H1 (cell line): ENCODE measurements around the gene ROR1. TPM values are rescaled to one million over a fixed set of nuclear protein-coding genes. Genes with fewer than 3 reads are reported as not detected.

Experiments
- CTCF ChIA-PET: fragments of 300-600 bp; sonication (Branson Sonifier 250); formaldehyde crosslinking; loops from one replicate; lab custom pipeline; 2021; ENCODE audit not compliant: partially characterized antibody; lab: Charles Lee
- POLR2A ChIA-PET: fragments of 300-600 bp; sonication (Branson Sonifier 250); formaldehyde crosslinking; loops from one replicate; lab custom pipeline; 2021; ENCODE audit warnings: inconsistent platforms; ENCODE audit not compliant: partially characterized antibody; lab: Charles Lee
- DNase-seq, 2 experiments: peaks; one replicate each; pipeline versions ENCODE4 v3.0.0 to v3.0.0-alpha.2; 2010 to 2022; ENCODE audit warnings: low spot score in 2 of 2, low read depth in 1 of 2, mixed read lengths in 1 of 2
- FAIRE-seq: peaks from 2 replicates; lab custom pipeline; 2011; peaks lifted over from hg19 to GRCh38; lab: Jason Lieb, UNC
- H2AFZ ChIP-seq: 2 replicates; pipeline ENCODE4 v1.8.1; 2012; ENCODE audit warnings: low read length, inconsistent platforms
- H2AK5ac ChIP-seq: 2 replicates; pipeline ENCODE4 v1.6.1; 2013; ENCODE audit warnings: low read depth, low read length
- H2BK120ac ChIP-seq: replicated peaks from 2 replicates; pipeline ENCODE3; 2013; ENCODE audit warnings: low read depth, low read length, inconsistent platforms
- H2BK12ac ChIP-seq: 2 replicates; pipeline ENCODE4 v1.6.1; 2013; ENCODE audit warnings: low read depth, low read length
- H2BK15ac ChIP-seq: 2 replicates; pipeline ENCODE4 v1.6.1; 2013; ENCODE audit warnings: low read length
- H2BK20ac ChIP-seq: 2 replicates; pipeline ENCODE4 v1.6.1; 2013; ENCODE audit warnings: low read length
- H2BK5ac ChIP-seq: 2 replicates; pipeline ENCODE4 v1.6.1; 2013; ENCODE audit warnings: low read depth, low read length
- H3K14ac ChIP-seq: 2 replicates; pipeline ENCODE4 v1.6.1; 2013; ENCODE audit warnings: inconsistent platforms; ENCODE audit not compliant: insufficient read length
- H3K18ac ChIP-seq: 2 replicates; pipeline ENCODE4 v1.6.1; 2013; ENCODE audit warnings: low read length; ENCODE audit errors: extremely low read depth
- H3K23ac ChIP-seq: 2 replicates; pipeline ENCODE4 v1.6.1; 2013; ENCODE audit warnings: inconsistent platforms; ENCODE audit not compliant: insufficient read length
- H3K23me2 ChIP-seq: 2 replicates; pipeline ENCODE4 v1.6.1; 2013; ENCODE audit warnings: low read depth, low read length
- H3K27ac ChIP-seq: 2 replicates; pipeline ENCODE4 v1.6.1; 2011; ENCODE audit warnings: low read depth, low read length, inconsistent platforms
- H3K27me3 ChIP-seq, 4 experiments: replicated peaks in 1 of 4; 1 replicate in 1 of 4; 2 replicates in 3 of 4; pipeline versions ENCODE4 v1.6.1 to v1.8.1; 2011 to 2013; ENCODE audit warnings: low read length in 3 of 4, mild to moderate bottlenecking in 3 of 4, inconsistent platforms in 2 of 4, mixed read lengths in 2 of 4, moderate library complexity in 1 of 4; ENCODE audit not compliant: control insufficient read depth in 3 of 4, insufficient read depth in 3 of 4; ENCODE audit errors: extremely low read depth in 1 of 4
- H3K36me3 ChIP-seq, 4 experiments: 2 replicates each; pipeline versions ENCODE4 v1.6.1 to v1.8.1; 2011 to 2013; ENCODE audit warnings: mild to moderate bottlenecking in 4 of 4, low read length in 3 of 4, moderate library complexity in 2 of 4, control low read depth in 1 of 4, inconsistent platforms in 1 of 4; ENCODE audit not compliant: insufficient read depth in 4 of 4, control insufficient read depth in 2 of 4
- H3K4ac ChIP-seq: replicated peaks from 2 replicates; pipeline ENCODE3; 2013; ENCODE audit warnings: low read length, low read depth, mixed read lengths, inconsistent platforms; ENCODE audit not compliant: insufficient read length
- H3K4me1 ChIP-seq, 4 experiments: replicated peaks in 1 of 4; 1 replicate in 1 of 4; 2 replicates in 3 of 4; pipeline versions ENCODE4 v1.6.1 to v1.8.1; 2011 to 2013; ENCODE audit warnings: low read length in 3 of 4, inconsistent platforms in 2 of 4, mixed read lengths in 1 of 4; ENCODE audit not compliant: insufficient read depth in 4 of 4, control insufficient read depth in 3 of 4
- H3K4me2 ChIP-seq, 2 experiments: 2 replicates each; pipeline versions ENCODE4 v1.6.1 to v1.8.1; 2011 to 2013; ENCODE audit warnings: low read depth in 2 of 2, low read length in 2 of 2, control low read depth in 1 of 2, inconsistent platforms in 1 of 2, mild to moderate bottlenecking in 1 of 2; ENCODE audit not compliant: insufficient read depth in 1 of 2
- H3K4me3 ChIP-seq, 4 experiments: fragments of 200-600, 300-600 bp in 1 of 4; sonication (generic), shearing (Covaris generic), sonication (Bioruptor Twin) in 1 of 4; 2 replicates each; pipeline versions ENCODE4 v1.5.1 to v1.8.1; 2011 to 2016; ENCODE audit warnings: low read length in 4 of 4, low read depth in 3 of 4, control low read depth in 2 of 4, inconsistent platforms in 2 of 4, mild to moderate bottlenecking in 2 of 4, mixed read lengths in 1 of 4, moderate library complexity in 1 of 4; ENCODE audit not compliant: insufficient read depth in 2 of 4; ENCODE audit errors: extremely low read depth in 1 of 4
- H3K56ac ChIP-seq: replicated peaks from 2 replicates; pipeline ENCODE3; 2013; ENCODE audit warnings: low read depth, mild to moderate bottlenecking, mixed read lengths, low read length, inconsistent platforms; ENCODE audit not compliant: insufficient read length
- H3K79me1 ChIP-seq: 2 replicates; pipeline ENCODE4 v1.6.1; 2013; ENCODE audit warnings: low read depth, low read length, control low read depth
- H3K79me2 ChIP-seq, 2 experiments: 2 replicates each; pipeline versions ENCODE4 v1.6.1 to v1.8.1; 2012 to 2013; ENCODE audit warnings: low read length in 2 of 2, mild to moderate bottlenecking in 2 of 2, inconsistent platforms in 1 of 2; ENCODE audit not compliant: insufficient read depth in 2 of 2, control insufficient read depth in 1 of 2
- H3K9ac ChIP-seq, 4 experiments: replicated peaks in 1 of 4; 1 replicate in 1 of 4; 2 replicates in 3 of 4; pipeline versions ENCODE4 v1.6.1 to v1.8.1; 2011 to 2013; ENCODE audit warnings: low read depth in 3 of 4, low read length in 3 of 4, control low read depth in 2 of 4, mild to moderate bottlenecking in 2 of 4, moderate library complexity in 2 of 4, inconsistent platforms in 1 of 4; ENCODE audit errors: extremely low read depth in 1 of 4
- H3K9me3 ChIP-seq, 2 experiments: 2 replicates each; pipeline versions ENCODE4 v1.6.1 to v1.8.1; 2012 to 2013; ENCODE audit warnings: mild to moderate bottlenecking in 2 of 2, moderate library complexity in 2 of 2, control low read depth in 1 of 2, inconsistent platforms in 1 of 2, low read depth in 1 of 2, low read length in 1 of 2, mixed read lengths in 1 of 2; ENCODE audit not compliant: insufficient read depth in 2 of 2
- H4K20me1 ChIP-seq, 2 experiments: replicated peaks in 1 of 2; 2 replicates each; pipeline versions ENCODE3 to v1.8.1; 2011 to 2013; ENCODE audit warnings: inconsistent platforms in 2 of 2, low read length in 2 of 2, mild to moderate bottlenecking in 1 of 2; ENCODE audit not compliant: insufficient read depth in 2 of 2, control insufficient read depth in 1 of 2
- H4K5ac ChIP-seq: 2 replicates; pipeline ENCODE4 v1.6.1; 2013; ENCODE audit warnings: low read length, low read depth, mixed read lengths, inconsistent platforms; ENCODE audit not compliant: insufficient read length
- H4K8ac ChIP-seq: 2 replicates; pipeline ENCODE4 v1.8.0; 2013; ENCODE audit warnings: mild to moderate bottlenecking, moderate library complexity, low read length, inconsistent platforms; ENCODE audit not compliant: insufficient read depth; ENCODE audit errors: extremely low read depth
- H4K91ac ChIP-seq: replicated peaks from 2 replicates; pipeline ENCODE3; 2013; ENCODE audit warnings: low read length, mixed read lengths, inconsistent platforms; ENCODE audit not compliant: insufficient read length
- JUN ChIP-seq: IDR thresholded peaks from 2 replicates; pipeline ENCODE4 v1.6.1; 2011; ENCODE audit warnings: low read depth, mild to moderate bottlenecking, improper control_type of control experiment, low read length
- WGBS, 2 experiments: shearing (Covaris generic) in 1 of 2; methylation state at CpG; one replicate each; pipeline versions ENCODE4 v1.1.6 to v1.1.7; 2013 to 2015; ENCODE audit warnings: low lambda C conversion rate in 2 of 2, mixed read lengths in 2 of 2, inconsistent platforms in 1 of 2, low coverage in 1 of 2, missing lambda C conversion rate in 1 of 2; ENCODE audit not compliant: insufficient replicate concordance in 2 of 2, insufficient coverage in 1 of 2, insufficient read length in 1 of 2; ENCODE audit errors: extremely low coverage in 1 of 2, missing lambda C conversion rate in 1 of 2; 5-methylcytosine and 5-hydroxymethylcytosine counted together
- polyA plus RNA-seq, 7 experiments: library from polyadenylated mRNA; depleted of rRNA in 3 of 7; stranded (reverse) in 5 of 7; unstranded in 2 of 7; fragments of >200 nt in 5 of 7; fragments of 200-250 nt in 2 of 7; gene quantifications; 1 replicate in 5 of 7; 2 replicates in 1 of 7; 4 replicates in 1 of 7; pipeline versions ENCODE4 v1.2.1 to v1.2.3, GENCODE V29; 2011 to 2013; ENCODE audit warnings: missing spikeins in 2 of 7, mixed read lengths in 2 of 7
- total RNA-seq: library from RNA; stranded (reverse); fragmentation: NEBNext Ultra II Directional; extraction: Animal tissue kit (Norgen Biotek cat#: 25700); gene quantifications from 2 replicates; pipeline ENCODE4 v1.2.1, GENCODE V29; 2021

ROR1 gene
- total and polyA plus RNA-seq, 2 of the 8 experiments (the other 6 are each of a cell fraction or from before 2014, with no cell fraction given), result 33.6 to 73.6 TPM

GRCh38 chr1:64077281-64077940, 303.6 kb downstream of the ROR1 start:
- WGBS, 2 experiments, result 81% methylated on average over 8 of the region's 8 CpGs; no CpG with 5 or more reads in 1 of the 2 experiments
- Histone ChIP-seq H3K23me2 (no peaks in the 10 kb centered on the region), H3K79me2 (peaks cover 0 to 14% of the 10 kb centered on the region in 2 experiments; a peak in 1 of 4 replicates), H2BK15ac (no peak overlapping the region), H2AK5ac (no peak overlapping the region)
- TF ChIP-seq JUN, result no peak
- TF ChIP-seq, all 59 proteins: peak for 0
- Histone ChIP-seq H3K9ac (no peak overlapping the region), H3K4ac (no peak overlapping the region), H3K14ac (no peak overlapping the region), H2BK5ac (no peak overlapping the region), H3K27me3 (no peaks in the 10 kb centered on the region), H2BK120ac (no peak overlapping the region), H3K36me3 (no peaks in the 10 kb centered on the region; a peak in 1 of 8 replicates), H3K56ac (no peak overlapping the region), H3K4me2 (no peak overlapping the region), H4K20me1 (peaks cover 10% of the 10 kb centered on the region in 2 experiments), H3K4me1 (peaks cover 3 to 19% (median 12%) of the 10 kb centered on the region in 4 experiments; a peak in 6 of 7 replicates), H2BK12ac (no peak overlapping the region), H3K18ac (no peak overlapping the region), H2BK20ac (no peak overlapping the region), H3K4me3 (no peak overlapping the region), H3K23ac (no peak overlapping the region), H3K27ac (no peak overlapping the region), H3K79me1 (no peaks in the 10 kb centered on the region; the same call in 1 of the 2 replicates), H4K91ac (no peak overlapping the region), H2AFZ (no peak overlapping the region), H3K9me3 (no peaks in the 10 kb centered on the region), H4K5ac (no peak overlapping the region), H4K8ac (no peak overlapping the region)
- FAIRE-seq, result no peak
- ChIA-PET CTCF (no interaction called here), POLR2A (interaction anchor here (1.5 kb wide), 1 partner anchor 16 kb away, joined by 4 read pairs; no protein-coding TSS in a partner anchor)
- no peak for DNase-seq
